H54 (cell line): ENCODE measurements around the gene AXIN1.
"Not testable (repeated sequence)": the region's sequence is repeated elsewhere in the genome, so short reads cannot be mapped to it uniquely, and the experiment has no call there.

ENCODE experiments used
- DNase-seq: peaks from one replicate; pipeline ENCODE4 v3.0.0; 2011; ENCODE audit warnings: low spot score, mixed read lengths; ENCODE audit not compliant: insufficient read length
- FAIRE-seq: peaks from 3 replicates; lab custom pipeline; 2011; peaks lifted over from hg19 to GRCh38; lab: Jason Lieb, UNC
- POLR2A ChIP-seq: IDR thresholded peaks from 2 replicates; pipeline ENCODE4 v1.6.1; 2011; ENCODE audit warnings: low read depth, mild to moderate bottlenecking, low read length

The AXIN1 gene

DNA sequence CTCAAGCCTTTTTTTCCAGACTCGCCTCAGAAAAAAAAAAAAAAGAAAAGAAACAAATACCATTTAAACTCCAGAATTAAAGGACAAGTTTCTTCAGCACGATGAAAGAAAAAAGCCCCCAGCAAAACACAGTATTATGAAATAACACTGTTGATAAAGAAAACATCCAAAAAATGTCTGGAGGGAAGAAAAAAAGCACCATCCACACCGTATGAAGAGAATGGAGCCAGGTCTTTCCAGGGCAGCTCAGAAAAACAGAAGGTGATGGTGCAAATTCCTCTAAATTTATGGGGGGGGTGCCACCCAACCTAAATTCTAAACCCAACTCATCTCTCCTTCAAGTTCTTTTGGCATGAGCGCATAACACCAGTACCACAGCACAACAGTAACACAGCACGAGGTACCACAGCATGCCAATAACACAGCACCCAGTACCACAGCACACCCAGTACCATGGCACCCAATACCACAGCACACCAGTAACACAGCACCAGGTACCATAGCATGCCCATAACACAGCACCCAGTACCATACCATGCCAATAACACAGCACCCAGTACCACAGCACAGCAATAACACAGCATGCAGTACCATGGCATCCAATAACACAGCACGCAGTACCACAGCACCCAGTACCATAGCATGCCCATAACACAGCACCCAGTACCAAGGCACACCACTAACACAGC is 19.0 kb downstream of the AXIN1 start:
- FAIRE-seq (no peak), DNase-seq (no peak)
- TF ChIP-seq POLR2A = no peak

DNA sequence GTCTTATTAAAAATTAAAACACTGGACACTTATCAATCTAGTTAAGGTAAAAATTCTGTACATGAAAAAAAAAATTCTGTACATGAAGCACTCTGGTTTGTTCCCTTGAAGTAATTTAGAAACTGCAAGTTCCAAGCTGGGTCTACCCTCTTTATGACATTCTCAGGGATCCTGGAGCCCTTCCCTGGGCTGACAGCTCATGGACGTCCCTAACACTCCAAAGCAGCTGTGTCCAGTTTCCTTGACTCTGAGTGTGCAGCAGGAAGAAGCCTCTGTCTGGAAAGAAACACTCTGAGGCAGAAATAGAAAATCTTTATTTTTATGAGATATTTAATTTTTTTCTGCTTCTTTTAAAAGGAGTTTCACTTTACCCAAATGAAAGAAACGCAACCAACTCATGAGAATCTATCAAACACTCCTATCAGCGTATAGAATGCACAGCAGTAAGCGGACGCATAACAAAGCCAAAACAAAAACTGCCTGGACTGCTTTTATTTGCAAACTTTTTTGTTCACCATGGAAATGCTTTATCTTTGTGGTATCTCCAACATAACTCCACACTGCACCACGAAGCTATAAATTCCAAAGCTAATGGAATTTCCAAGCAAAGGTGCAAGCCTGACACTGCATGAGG is 21.2 kb downstream of the AXIN1 start:
- FAIRE-seq, DNase-seq: not testable (repeated sequence)

DNA sequence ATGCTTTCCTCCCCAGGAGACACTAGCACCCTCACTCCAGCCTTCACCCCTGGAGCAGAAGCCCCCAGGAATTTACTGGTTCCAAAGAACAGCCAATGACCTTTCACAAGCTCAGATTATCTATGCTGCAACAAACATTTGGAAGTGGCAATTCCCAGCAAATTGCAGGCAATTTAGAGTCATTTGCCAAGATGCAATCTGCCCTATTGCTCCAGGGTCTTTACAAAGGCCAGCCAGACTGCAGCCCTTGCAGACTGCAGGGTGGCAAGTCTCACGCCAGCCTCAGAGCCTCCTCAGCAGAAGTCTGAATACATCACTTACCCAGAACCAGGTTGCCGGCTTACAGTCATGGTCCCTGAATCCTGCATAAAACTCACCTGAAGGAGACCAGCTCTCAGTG is 21.8 kb downstream of the AXIN1 start:
- TF ChIP-seq POLR2A = no peak
- no peak for DNase-seq
- no peak for FAIRE-seq

DNA sequence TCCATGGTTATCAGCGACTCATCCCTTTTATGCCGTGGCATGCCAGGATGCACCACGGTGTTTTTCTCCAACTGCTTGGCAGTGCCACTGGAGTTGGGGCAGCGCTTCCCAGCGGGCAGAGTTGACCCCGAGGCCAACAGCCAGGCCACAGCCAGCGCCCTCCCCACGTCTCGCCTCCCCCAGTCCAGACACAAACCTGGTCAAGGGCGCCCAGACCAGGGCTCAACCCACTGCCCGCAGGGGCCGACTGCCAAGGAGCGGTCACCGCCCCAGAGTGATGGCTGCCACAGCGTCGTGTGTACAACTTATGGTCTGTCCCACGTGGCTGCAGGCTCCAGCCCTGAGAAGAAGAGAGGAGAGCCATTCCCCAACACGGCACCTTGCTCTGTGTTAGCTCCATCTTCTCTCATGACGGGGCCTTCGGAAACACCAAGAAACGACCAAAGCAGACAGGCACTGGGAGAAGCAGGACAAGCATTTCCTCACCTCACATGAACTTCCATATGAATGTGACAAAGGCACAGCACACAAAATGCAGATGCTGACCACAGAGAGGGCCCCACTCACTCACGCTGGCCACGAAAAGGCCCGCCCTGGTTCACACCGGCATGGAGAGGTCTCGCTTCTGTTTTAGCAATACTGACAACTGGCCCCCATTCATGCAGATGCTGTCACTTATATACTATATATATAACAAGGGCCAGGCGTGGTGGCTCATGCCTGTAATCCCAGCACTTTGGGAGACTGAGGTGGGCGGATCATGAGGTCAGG is 27.0 kb downstream of the AXIN1 start:
- FAIRE-seq = no peak
- no peak for TF ChIP-seq POLR2A
- DNase-seq = no peak

DNA sequence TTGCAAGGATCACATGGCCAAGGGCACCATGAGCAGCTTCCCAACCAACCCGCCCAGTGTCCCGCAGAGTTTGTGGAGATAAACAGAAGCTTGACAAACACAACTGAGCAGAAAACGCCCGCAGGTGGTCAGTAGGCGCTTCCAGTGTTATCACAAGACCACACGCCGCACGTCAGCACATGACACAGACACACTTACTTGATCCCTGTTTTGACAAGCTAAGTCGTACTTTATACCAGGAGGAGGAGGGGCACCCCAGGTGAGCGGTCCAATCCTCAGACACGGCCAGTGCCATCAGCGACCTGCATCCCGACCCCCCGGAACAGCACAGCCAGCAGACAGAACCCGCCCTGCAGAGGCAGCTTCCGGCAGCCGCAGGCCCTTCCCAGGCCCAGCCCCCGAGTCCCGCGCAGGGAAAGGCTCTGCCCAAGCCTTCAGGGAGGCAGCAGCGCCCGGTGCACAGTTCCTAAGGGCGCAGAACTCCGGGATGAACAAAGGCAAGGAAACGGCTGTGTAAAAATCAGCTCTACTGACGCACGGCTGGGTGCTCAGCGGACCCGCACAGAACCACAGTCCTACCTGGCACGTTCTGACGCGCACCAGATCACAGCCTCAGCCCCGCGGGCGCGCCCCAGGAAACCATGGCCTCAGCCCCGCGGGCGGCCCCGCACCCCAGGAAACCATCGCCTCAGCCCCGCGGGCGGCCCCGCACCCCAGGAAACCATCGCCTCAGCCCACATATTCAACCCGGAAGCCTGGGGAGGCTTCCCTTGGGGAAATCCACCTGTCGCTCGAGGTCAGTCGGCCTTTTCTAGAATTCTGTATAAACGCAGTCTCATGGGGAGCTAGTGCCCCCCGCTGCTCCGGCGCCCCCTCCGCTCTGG is 27.8 kb downstream of the AXIN1 start:
- no peak for TF ChIP-seq POLR2A
- FAIRE-seq (no peak), DNase-seq (no peak)

DNA sequence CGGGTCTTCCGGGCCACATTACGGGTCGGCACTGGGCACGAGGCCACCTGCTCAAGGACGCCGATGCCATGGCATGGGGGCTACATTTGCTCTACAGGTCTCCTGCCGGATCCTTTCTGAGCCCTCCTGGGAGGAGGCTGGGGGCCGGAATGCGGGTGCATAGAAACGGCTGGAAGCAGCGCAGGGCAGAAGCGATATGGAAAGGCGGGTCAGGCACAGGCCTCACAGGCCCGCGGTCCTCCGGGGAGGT is 28.4 kb downstream of the AXIN1 start:
- DNase-seq (no peak), FAIRE-seq (no peak)
- TF ChIP-seq POLR2A = no peak

DNA sequence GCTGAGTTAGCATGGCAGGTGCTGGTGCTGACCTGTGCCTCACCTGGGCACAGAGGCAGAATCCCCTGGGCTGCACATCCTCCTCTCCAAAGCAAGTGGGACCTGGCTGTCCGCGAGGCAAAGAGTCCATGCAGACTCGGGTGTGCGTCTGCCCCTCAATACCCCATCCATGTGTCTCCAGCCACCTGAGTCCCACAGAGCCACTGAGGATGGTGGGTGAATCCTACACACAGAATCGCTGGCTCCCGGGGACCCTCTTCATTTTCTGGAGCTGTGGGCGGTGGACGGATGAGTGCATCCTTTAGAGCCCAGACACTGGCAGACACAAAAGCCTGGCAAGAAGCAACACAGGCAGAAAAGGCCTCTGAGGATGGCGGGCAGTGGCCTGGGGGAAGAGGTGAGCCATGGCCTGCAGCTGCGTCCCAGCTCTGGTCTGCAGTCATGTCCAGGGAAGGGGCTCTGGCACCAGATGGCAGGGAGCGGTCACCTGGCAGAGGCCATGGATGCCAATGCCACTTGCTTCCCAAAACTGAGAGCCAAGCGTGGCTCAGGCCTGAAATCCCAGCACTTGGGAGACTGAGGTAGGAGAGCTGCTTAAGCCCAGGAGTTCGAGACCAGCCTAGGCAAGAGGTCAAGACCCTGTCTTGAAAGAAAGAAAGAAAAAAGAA is 29.9 kb downstream of the AXIN1 start:
- FAIRE-seq = no peak
- no peak for TF ChIP-seq POLR2A
- no peak for DNase-seq

DNA sequence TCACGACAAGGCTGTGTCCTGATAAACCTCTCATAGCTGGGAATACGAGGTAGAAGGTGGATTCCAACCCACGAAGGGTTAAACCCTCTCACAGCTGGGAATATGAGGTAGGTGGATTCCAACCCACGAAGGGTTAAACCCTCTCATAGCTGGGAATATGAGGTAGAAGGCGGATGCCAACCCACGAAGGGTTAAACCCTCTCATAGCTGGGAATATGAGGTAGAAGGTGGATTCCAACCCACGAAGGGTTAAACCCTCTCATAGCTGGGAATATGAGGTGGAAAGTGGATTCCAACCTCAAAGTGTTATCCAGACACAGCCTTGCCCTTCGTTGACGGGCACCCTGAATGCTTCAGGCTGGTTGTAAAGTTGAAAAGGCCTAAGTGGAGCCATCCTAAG is 31.0 kb downstream of the AXIN1 start:
- DNase-seq = no peak
- no peak for TF ChIP-seq POLR2A
- no peak for FAIRE-seq

DNA sequence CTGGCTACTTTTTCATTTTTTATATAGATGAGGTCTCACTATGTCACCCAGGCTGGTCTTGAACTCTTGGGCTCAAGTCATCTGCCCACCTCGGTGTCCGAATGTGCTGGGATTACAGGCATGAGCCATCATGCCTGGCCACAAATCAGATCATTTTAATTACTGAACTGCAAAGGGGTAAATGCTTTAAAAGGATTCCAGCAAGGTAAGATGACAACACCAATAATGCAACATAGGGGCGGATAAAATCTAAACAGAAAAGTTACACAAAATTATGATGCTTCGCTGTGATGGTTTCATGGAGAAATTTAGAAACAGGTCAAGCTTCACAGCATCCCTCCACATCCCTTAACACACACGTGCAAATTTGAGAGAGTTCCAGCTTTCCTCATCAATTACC is 32.3 kb downstream of the AXIN1 start:
- FAIRE-seq (no peak), DNase-seq (no peak)
- TF ChIP-seq POLR2A = no peak

DNA sequence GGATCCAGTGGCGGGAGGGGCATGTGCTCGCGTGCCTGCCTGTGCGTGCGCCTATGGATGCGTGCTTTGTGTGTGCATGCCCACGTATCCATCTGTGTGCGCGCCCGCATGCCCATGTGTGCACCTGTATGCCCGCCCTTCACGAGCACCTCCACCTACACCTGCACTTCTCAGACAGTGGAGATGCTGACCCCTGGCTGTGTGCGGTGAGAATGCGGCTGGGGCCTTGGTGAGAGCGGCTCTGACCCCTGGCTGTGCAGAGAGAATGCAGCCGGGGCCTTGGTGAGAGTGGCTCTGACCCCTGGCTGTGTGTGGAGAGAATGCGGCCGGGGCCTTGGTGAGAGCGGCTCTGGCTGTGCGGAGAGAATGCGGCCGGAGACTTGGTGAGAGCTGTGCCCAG is 33.9 kb downstream of the AXIN1 start:
- no peak for TF ChIP-seq POLR2A
- DNase-seq = no peak
- no peak for FAIRE-seq

DNA sequence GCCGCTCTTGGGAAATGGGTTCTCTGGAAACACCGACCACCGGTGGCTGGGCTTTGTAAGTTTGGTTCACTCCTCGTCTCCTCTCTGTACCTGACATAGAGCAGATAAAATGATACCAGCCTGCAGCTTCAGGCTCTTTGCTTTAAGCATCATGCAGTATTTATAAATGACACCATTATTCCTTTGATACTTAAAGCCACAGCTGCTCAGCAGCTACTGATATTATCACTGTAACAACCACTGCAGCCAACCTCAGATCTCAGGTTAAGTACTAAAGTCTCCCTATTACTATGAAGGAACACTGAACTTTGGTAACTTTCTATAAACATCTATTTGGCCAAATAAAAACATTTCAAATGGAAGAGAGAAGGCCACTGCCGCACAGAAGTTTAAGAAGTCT is 34.9 kb downstream of the AXIN1 start:
- DNase-seq = no peak
- no peak for FAIRE-seq
- TF ChIP-seq POLR2A = no peak

DNA sequence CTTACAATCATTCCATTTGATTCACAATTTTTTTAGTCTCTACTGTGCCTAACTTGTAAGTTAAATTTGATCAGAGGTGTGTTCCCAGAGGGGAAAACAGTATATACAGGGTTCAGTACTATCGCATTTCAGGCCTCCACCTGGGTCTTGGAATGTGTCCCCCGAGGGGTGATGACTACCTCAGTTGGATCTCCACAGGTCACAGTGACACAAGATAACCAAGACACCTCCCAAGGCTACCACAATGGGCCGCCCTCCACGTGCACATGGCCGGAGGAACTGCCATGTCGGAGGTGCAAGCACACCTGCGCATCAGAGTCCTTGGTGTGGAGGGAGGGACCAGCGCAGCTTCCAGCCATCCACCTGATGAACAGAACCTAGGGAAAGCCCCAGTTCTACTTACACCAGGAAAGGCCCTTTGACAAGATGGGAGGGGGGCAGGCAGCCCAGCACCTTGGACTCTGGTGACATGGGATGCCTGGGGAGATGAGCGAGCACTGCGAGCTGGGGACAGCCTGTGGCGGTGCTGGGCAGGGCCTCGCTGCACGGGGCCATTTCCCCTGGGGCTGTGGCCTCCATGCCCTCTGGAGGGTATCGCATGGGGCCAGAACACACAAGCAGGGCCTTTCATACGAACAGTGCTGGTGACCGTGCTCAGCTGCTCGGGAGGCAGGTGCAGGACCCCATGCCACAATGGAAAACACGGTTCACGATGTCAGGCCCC is 35.6 kb downstream of the AXIN1 start:
- DNase-seq (no peak), FAIRE-seq (no peak)
- TF ChIP-seq POLR2A = no peak

DNA sequence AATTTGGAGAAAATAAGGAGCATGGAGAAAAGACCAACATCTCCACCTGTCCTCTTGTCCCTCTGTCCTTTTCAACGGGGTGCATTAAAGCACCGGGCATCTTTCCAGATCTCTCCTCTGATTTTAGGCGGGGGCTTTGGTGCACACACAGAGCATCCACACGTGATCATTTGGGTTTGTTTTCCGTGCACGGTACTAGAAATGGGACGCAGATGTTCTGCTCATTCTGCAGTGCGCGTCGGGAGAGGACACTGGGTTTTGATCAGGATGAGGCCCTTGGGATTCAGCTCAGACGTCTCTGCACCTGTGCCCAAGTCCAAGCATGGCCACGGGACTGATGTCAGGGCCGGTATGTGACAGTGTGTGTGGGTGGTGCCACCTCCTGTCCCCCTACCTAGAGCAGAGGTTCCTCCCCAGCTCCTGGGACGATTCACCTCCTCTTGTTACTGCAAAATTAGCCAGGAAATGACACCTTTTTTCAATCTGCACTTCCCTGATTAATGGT is 37.7 kb downstream of the AXIN1 start:
- DNase-seq (no peak), FAIRE-seq (no peak)
- TF ChIP-seq POLR2A = no peak
